Neutrophil (primary cell): Measurements from ENCODE around the gene KLF14.

Experiments
- H3K27ac ChIP-seq: fragments of 200-600 bp; sonication (generic); 2 replicates; pipeline ENCODE4 v1.5.1; 2016; ENCODE audit warnings: mild to moderate bottlenecking, moderate library complexity
- H3K27me3 ChIP-seq: fragments of 200-600 bp; sonication (generic); 2 replicates; pipeline ENCODE4 v1.6.0; 2016; ENCODE audit warnings: mild to moderate bottlenecking
- H3K36me3 ChIP-seq: fragments of 200-600 bp; sonication (generic); 2 replicates; pipeline ENCODE4 v1.5.1; 2017
- H3K4me1 ChIP-seq, 2 experiments: fragments of 200-600 bp in 1 of 2; sonication (generic) in 1 of 2; 1 replicate in 1 of 2; 2 replicates in 1 of 2; pipeline versions ENCODE4 v1.5.1 to v1.6.1; 2013 to 2016; ENCODE audit warnings: low read depth in 1 of 2, low read length in 1 of 2, mild to moderate bottlenecking in 1 of 2, moderate library complexity in 1 of 2; ENCODE audit not compliant: control insufficient read depth in 1 of 2, insufficient read depth in 1 of 2
- H3K4me3 ChIP-seq, 2 experiments: fragments of 200-600 bp in 1 of 2; sonication (generic) in 1 of 2; 1 replicate in 1 of 2; 2 replicates in 1 of 2; pipeline ENCODE4 v1.5.1; 2013 to 2016; ENCODE audit warnings: low read depth in 1 of 2, low read length in 1 of 2, mild to moderate bottlenecking in 1 of 2, moderate library complexity in 1 of 2
- H3K9me3 ChIP-seq: fragments of 200-600 bp; sonication (generic); 2 replicates; pipeline ENCODE4 v1.5.1; 2016
- CTCF ChIP-seq: fragments of 200-600 bp; sonication (generic); IDR thresholded peaks from 2 replicates; pipeline ENCODE4 v1.5.1; 2016; ENCODE audit warnings: antibody characterized with exemption

Gene KLF14

GRCh38 chr7:130758429-130759056 is 24.5 kb upstream of the KLF14 start:
- Histone ChIP-seq H3K9me3 (no peaks in the 10 kb centered on the region), H3K27ac (no peak overlapping the region), H3K27me3 (peaks cover 28% of the 10 kb centered on the region), H3K4me1 (no peaks in the 10 kb centered on the region), H3K36me3 (no peaks in the 10 kb centered on the region), H3K4me3 (no peak overlapping the region)
- no peak for TF ChIP-seq CTCF

GRCh38 chr7:130756316-130756715 is 22.3 kb upstream of the KLF14 start:
- TF ChIP-seq CTCF, result no peak
- Histone ChIP-seq H3K4me3 (no peak overlapping the region), H3K36me3 (no peaks in the 10 kb centered on the region), H3K4me1 (no peaks in the 10 kb centered on the region), H3K27me3 (peaks cover 24% of the 10 kb centered on the region), H3K9me3 (no peaks in the 10 kb centered on the region), H3K27ac (no peak overlapping the region)

GRCh38 chr7:130752424-130752823 is 18.4 kb upstream of the KLF14 start:
- TF ChIP-seq CTCF, result no peak
- no peaks in the 10 kb centered on the region for H3K4me1 ChIP-seq
- H3K9me3 ChIP-seq, result no peaks in the 10 kb centered on the region
- H3K27ac ChIP-seq, result no peak overlapping the region
- H3K27me3 ChIP-seq, result peaks cover 54% of the 10 kb centered on the region
- H3K36me3 ChIP-seq, result no peaks in the 10 kb centered on the region
- H3K4me3 ChIP-seq, result no peak overlapping the region

- Histone ChIP-seq H3K27me3 (peaks cover 71% of the 10 kb centered on the region), H3K9me3 (no peaks in the 10 kb centered on the region), H3K36me3 (no peaks in the 10 kb centered on the region), H3K27ac (no peak overlapping the region), H3K4me3 (no peak overlapping the region), H3K4me1 (no peaks in the 10 kb centered on the region)
- no peak for TF ChIP-seq CTCF
Observed at GRCh38 chr7:130750755-130751154, 16.7 kb upstream of the KLF14 start.

GRCh38 chr7:130748531-130749389 is 14.8 kb upstream of the KLF14 start:
- Histone ChIP-seq H3K4me1 (no peaks in the 10 kb centered on the region), H3K4me3 (no peak overlapping the region), H3K9me3 (no peaks in the 10 kb centered on the region), H3K27me3 (peaks cover 85% of the 10 kb centered on the region), H3K27ac (no peak overlapping the region), H3K36me3 (no peaks in the 10 kb centered on the region)
- TF ChIP-seq CTCF, result no peak
